Colon (tissue), 2 donors: ENCODE results near the gene CCDC201.

ENCODE experiments used
- FAIRE-seq: peaks from 2 replicates; lab custom pipeline; 2012; peaks lifted over from hg19 to GRCh38; lab: Jason Lieb, UNC
- donor health status: control.
- donor health status: control.

The CCDC201 gene

DNA sequence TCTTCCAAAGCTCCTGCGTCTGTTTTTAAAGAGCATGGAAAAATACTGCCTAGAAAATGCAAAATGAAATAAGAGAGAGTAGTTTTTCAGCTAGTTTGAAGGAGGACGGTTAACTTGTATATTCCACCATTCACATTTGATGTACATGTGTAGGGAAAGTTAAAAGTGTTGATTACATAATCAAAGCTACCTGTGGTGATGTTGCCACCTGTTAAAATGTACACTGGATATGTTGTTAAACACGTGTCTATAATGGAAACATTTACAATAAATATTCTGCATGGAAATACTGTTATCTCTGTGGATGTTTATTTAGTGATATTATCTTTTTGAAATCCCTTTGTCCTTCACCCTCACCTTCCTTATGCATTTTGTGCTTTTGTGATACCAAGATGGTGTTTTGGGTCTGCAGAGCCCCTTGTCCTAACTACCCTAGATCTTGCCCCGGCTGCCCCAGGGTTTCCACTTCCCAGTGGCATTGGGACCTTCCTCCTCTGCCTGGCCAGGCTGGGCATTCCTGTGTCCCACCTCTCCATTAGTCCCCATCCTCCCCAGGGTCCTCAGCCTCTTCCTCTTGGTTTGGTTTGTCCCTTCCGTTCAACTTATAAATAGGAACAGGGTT is 20.6 kb upstream of the CCDC201 start:
- FAIRE-seq: no peak

GRCh38 chr7:45892407-45893035 is 19.6 kb upstream of the CCDC201 start:
- FAIRE-seq: no peak

- FAIRE-seq: no peak
Observed at GRCh38 chr7:45891462-45892402, 18.9 kb upstream of the CCDC201 start.

GRCh38 chr7:45890902-45891461 is 18.1 kb upstream of the CCDC201 start:
- no peak for FAIRE-seq

- FAIRE-seq: no peak
Observed at GRCh38 chr7:45890125-45890901, 17.4 kb upstream of the CCDC201 start.

GRCh38 chr7:45889367-45890067 is 16.6 kb upstream of the CCDC201 start:
- FAIRE-seq: no peak

- FAIRE-seq: no peak
Observed at GRCh38 chr7:45888993-45889366, 16.1 kb upstream of the CCDC201 start.

GRCh38 chr7:45888185-45888992 is 15.5 kb upstream of the CCDC201 start, which contains the start of gene IGFBP1:
Gene IGFBP1, plus strand, starts transcription at chr7:45888488. Its CDS starts 165 bp downstream, at chr7:45888653.
- no peak for FAIRE-seq

- FAIRE-seq: no peak
Observed at GRCh38 chr7:45886931-45887667, 14.2 kb upstream of the CCDC201 start.

GRCh38 chr7:45885264-45885882 is 12.5 kb upstream of the CCDC201 start:
- FAIRE-seq: no peak

DNA sequence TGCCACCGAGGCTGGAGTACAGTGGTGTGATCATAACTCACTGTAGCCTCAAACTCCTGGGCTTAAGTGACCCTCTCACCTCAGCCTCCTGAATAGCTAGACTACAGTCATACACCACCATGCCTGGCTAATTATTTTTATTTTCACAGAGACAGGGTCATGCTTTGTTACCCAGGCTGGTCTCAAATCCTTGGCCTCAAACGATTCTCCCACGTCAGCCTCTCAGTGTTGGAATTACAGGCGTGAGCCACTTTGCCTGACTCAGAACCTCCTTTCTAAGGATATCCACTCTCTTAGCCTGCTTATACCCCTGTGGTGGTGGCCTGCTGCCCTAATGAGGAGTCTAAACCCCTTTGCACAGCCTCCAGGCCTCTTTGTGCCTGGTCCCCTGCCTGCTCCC is 11.3 kb upstream of the CCDC201 start:
- no peak for FAIRE-seq

DNA sequence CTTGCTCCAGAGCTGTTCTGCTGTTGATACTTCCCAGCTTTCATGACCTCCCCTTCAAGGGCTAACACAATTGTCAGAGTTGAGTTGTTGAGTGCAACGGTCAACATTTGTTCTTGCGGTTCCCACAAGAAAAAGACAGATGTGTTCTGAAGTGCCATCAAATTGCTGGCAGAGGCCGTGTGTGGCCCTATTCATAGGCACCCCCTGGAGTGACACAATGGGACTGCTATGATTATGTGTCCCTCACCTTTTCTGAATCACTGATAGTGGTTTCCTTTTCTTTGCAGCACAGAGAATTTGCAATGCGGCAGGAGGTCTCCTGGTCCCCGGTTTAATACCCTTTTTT is 9.6 kb upstream of the CCDC201 start:
- no peak for FAIRE-seq

GRCh38 chr7:45881759-45882464 is 9.0 kb upstream of the CCDC201 start:
- FAIRE-seq: no peak

GRCh38 chr7:45881280-45881758 is 8.4 kb upstream of the CCDC201 start:
- no peak for FAIRE-seq

DNA sequence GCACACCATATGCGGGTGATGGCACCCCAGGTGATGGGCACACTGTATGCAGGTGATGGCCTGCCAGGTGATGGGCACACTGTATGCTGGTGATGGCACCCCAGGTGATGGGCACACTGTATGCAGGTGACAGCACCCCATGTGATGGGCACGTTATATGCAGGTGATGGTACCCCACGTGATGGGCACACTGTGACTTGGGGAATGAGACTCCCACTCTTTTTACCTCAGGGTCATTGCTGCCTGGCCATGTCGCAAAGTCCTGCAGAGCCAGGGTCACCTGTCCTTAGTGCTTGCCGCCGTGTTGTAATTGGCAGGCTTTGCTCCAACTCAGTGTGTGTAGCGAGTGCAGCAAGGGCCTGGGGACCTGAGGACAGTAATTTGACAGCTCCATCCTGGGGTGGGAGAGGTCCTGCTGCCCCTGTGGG is 7.6 kb upstream of the CCDC201 start:
- FAIRE-seq: no peak

DNA sequence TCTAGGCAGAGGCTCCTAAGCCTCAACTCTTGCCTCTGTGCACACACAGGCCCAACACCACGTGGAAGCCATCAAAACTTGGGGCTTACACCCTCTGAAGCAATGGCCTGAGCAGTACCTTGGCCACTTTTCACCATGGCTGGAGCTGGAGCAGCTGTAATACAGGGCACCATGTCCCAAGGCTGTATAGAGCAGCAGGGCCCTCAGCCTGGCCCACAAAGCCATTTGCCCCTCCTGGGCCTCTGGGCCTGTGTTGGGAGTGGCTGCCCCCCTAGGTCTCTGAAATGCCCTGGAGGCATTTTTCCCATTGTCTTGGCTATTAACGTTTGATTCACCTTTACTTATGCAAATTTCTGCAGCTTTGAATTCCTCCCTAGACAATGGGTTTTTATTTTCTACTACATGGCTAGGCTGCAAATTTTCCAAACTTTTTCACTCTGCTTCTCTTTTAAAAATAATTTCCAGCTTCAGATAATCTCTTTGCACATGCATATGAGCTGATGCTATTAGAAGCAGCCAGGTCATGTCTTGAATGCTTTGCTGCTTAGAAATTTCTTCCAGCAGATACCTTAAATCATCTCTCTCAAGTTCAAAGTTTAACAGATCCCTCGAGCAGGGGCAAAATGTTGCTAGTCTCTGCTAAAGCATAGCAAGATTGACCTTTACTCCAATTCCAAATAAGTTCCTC is 5.7 kb upstream of the CCDC201 start:
- FAIRE-seq: no peak

DNA sequence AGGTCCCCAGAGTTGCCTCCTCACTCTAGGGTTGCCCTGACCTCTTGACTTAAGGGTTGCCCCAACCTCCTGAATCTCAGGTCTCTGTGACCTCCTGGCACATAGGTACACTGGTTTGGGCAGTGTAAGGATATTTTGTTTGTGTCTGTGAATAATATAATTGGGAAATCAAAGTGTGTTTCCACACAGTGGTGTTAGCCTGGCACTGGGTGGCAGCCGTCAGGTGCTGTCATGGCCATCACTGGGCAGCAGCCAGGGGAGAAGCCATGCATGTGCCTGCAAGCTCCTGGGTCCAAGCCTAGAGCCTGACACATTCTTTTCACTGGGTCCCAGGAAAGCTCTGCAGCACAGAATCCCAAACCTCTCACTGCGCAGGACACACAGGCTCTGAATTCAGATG is 3.6 kb upstream of the CCDC201 start:
- FAIRE-seq: no peak
